ENCODE measurements around the gene CSE1L.
"Not testable (repeated sequence)": the region's sequence is repeated elsewhere in the genome, so short reads cannot be mapped to it uniquely, and the experiment has no call there.

Gene CSE1L

GRCh38 chr20:49091762-49092161, 45.6 kb downstream of the CSE1L start:
- Mint-ChIP-seq H3K4me3 (no peak overlapping the region), H3K27me3 (ENCODE audit: low read depth) (no peaks in the 10 kb centered on the region), H3K9me3 (no peaks in the 10 kb centered on the region), H3K27ac (no peak overlapping the region), H3K4me1 (no peaks in the 10 kb centered on the region), H3K36me3 (ENCODE audit: low read depth) (peaks cover 85% of the 10 kb centered on the region)
- TF ChIP-seq CTCF (IDR thresholded peaks at IDR 0.05; ENCODE audit: unreplicated experiment in 3 of 3) = no peak

GRCh38 chr20:49096203-49096730, 50.2 kb downstream of the CSE1L start:
- no peaks in the 10 kb centered on the region for H3K9me3 Mint-ChIP-seq
- peak overlapping the region in 1 of 3 experiments; percentile 16 for H3K27ac Mint-ChIP-seq
- no peaks in the 10 kb centered on the region for H3K27me3 Mint-ChIP-seq (ENCODE audit: low read depth)
- no peak for TF ChIP-seq CTCF (IDR thresholded peaks at IDR 0.05; ENCODE audit: unreplicated experiment in 3 of 3)
- no peak overlapping the region for H3K4me3 Mint-ChIP-seq
- H3K36me3 Mint-ChIP-seq (ENCODE audit: low read depth) = peaks cover 80% of the 10 kb centered on the region
- H3K4me1 Mint-ChIP-seq = peaks cover under 1% of the 10 kb centered on the region

GRCh38 chr20:49097159-49097558, 51.0 kb downstream of the CSE1L start:
- Mint-ChIP-seq H3K27ac (no peak overlapping the region), H3K4me1 (peaks cover 3% of the 10 kb centered on the region), H3K9me3 (no peaks in the 10 kb centered on the region), H3K36me3 (ENCODE audit: low read depth) (peaks cover 81% of the 10 kb centered on the region), H3K27me3 (ENCODE audit: low read depth) (no peaks in the 10 kb centered on the region), H3K4me3 (no peak overlapping the region)
- no peak for TF ChIP-seq CTCF (IDR thresholded peaks at IDR 0.05; ENCODE audit: unreplicated experiment in 3 of 3)

GRCh38 chr20:49098136-49098535, 52.0 kb downstream of the CSE1L start:
- no peak for TF ChIP-seq CTCF (IDR thresholded peaks at IDR 0.05; ENCODE audit: unreplicated experiment in 3 of 3)
- no peaks in the 10 kb centered on the region for H3K27me3 Mint-ChIP-seq (ENCODE audit: low read depth)

GRCh38 chr20:49099011-49099410, 52.9 kb downstream of the CSE1L start:
- no peak overlapping the region for H3K27ac Mint-ChIP-seq
- H3K4me3 Mint-ChIP-seq = no peak overlapping the region
- TF ChIP-seq CTCF (IDR thresholded peaks at IDR 0.05; ENCODE audit: unreplicated experiment in 3 of 3) = no peak
- H3K9me3 Mint-ChIP-seq = no peaks in the 10 kb centered on the region
- H3K36me3 Mint-ChIP-seq (ENCODE audit: low read depth) = peaks cover 84% of the 10 kb centered on the region
- peaks cover 3% of the 10 kb centered on the region for H3K4me1 Mint-ChIP-seq
- no peaks in the 10 kb centered on the region for H3K27me3 Mint-ChIP-seq (ENCODE audit: low read depth)

More at GRCh38 chr20:49098136-49098535, 52.0 kb downstream of the CSE1L start:
- peaks cover 83% of the 10 kb centered on the region for H3K36me3 Mint-ChIP-seq (ENCODE audit: low read depth)
- no peak overlapping the region for H3K27ac Mint-ChIP-seq
- H3K9me3 Mint-ChIP-seq = no peaks in the 10 kb centered on the region
- H3K4me1 Mint-ChIP-seq = peaks cover 3% of the 10 kb centered on the region
- no peak overlapping the region for H3K4me3 Mint-ChIP-seq

- H3K4me3 Mint-ChIP-seq; H3K27ac Mint-ChIP-seq; H3K27me3 Mint-ChIP-seq (ENCODE audit: low read depth); H3K4me1 Mint-ChIP-seq; H3K9me3 Mint-ChIP-seq: not testable (repeated sequence)
- H3K36me3 Mint-ChIP-seq (ENCODE audit: low read depth) = peaks cover 78% of the 10 kb centered on the region
Observed at GRCh38 chr20:49100292-49100691, 54.2 kb downstream of the CSE1L start.
